ENCODE results near the gene CAPZB. TPM values are rescaled to one million over a fixed set of nuclear protein-coding genes. Genes with fewer than 3 reads are reported as not detected.

The CAPZB gene
- total RNA-seq, 1 donor from 2014 or later, result 93.6 TPM

DNA sequence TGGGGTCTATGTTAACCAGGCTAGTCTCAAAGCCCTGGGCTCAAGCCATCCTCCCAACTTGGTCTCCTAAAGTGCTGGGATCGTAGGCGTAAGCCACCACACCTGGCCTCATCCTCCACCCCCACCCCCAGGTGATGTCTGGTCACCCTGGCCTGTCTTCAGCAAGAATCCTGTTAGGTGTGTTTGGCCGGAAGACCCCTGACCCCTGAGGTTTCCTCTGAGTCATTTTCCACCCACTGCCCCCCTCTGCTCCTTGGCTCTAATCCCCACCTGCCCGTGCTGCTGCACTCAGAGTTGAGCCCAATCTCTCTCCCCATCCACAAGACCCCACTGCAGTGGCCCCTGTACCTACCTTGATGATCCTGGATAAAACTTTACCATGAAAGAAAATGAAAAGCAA, 148.1 kb downstream of the CAPZB start:
- no peaks in the 10 kb centered on the region for H3K27me3 ChIP-seq (ENCODE audit: control insufficient read depth, insufficient read depth, low read length)
- no peak for DNase-seq (ENCODE audit: low read depth)
- TF ChIP-seq CTCF (IDR thresholded peaks at IDR 0.05; ENCODE audit: insufficient read depth, low read length, poor library complexity, severe bottlenecking), result no peak
- H3K4me3 ChIP-seq (ENCODE audit: low read depth, low read length), result no peak overlapping the region
- peaks cover 2% of the 10 kb centered on the region for H3K36me3 ChIP-seq (ENCODE audit: control insufficient read depth, insufficient read depth, low read length)

DNA sequence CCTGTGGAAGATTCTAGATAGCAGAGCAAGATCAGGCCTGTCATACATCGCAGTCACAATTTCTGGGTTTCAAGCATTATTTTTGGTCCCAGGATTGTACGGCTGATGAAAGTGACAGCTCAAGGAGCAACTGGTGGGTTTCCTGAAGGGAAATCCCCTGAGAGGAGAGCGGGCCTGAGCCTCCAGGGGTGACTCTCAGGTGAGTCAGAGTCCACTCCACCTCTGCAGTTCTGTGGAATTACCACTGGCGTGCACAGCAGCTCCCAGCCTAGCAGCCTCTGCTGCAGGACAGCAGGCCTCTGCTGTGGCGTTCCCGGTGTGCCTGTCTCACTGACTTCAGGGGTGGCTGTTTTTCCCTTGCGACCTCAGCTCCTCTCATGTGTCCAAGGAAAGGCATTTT, 148.8 kb downstream of the CAPZB start:
- no peak for DNase-seq (ENCODE audit: low read depth)
- Histone ChIP-seq H3K27me3 (ENCODE audit: control insufficient read depth, insufficient read depth, low read length) (no peaks in the 10 kb centered on the region), H3K4me3 (ENCODE audit: low read depth, low read length) (no peak overlapping the region), H3K36me3 (ENCODE audit: control insufficient read depth, insufficient read depth, low read length) (peaks cover 2% of the 10 kb centered on the region)
- TF ChIP-seq CTCF (IDR thresholded peaks at IDR 0.05; ENCODE audit: insufficient read depth, low read length, poor library complexity, severe bottlenecking), result no peak

GRCh38 chr1:19333587-19334354, 151.6 kb downstream of the CAPZB start:
- Histone ChIP-seq H3K4me3 (ENCODE audit: low read depth, low read length) (no peak overlapping the region), H3K27me3 (ENCODE audit: control insufficient read depth, insufficient read depth, low read length) (no peaks in the 10 kb centered on the region), H3K36me3 (ENCODE audit: control insufficient read depth, insufficient read depth, low read length) (no peaks in the 10 kb centered on the region)
- no peak for DNase-seq (ENCODE audit: low read depth)
- TF ChIP-seq CTCF (IDR thresholded peaks at IDR 0.05; ENCODE audit: insufficient read depth, low read length, poor library complexity, severe bottlenecking), result no peak

- Histone ChIP-seq H3K36me3 (ENCODE audit: control insufficient read depth, insufficient read depth, low read length) (no peaks in the 10 kb centered on the region), H3K4me3 (ENCODE audit: low read depth, low read length) (no peak overlapping the region), H3K27me3 (ENCODE audit: control insufficient read depth, insufficient read depth, low read length) (no peaks in the 10 kb centered on the region)
- TF ChIP-seq CTCF (IDR thresholded peaks at IDR 0.05; ENCODE audit: insufficient read depth, low read length, poor library complexity, severe bottlenecking), result no peak
- no peak for DNase-seq (ENCODE audit: low read depth)
These were observed 152.5 kb downstream of the CAPZB start for GRCh38 chr1:19332832-19333231.

DNA sequence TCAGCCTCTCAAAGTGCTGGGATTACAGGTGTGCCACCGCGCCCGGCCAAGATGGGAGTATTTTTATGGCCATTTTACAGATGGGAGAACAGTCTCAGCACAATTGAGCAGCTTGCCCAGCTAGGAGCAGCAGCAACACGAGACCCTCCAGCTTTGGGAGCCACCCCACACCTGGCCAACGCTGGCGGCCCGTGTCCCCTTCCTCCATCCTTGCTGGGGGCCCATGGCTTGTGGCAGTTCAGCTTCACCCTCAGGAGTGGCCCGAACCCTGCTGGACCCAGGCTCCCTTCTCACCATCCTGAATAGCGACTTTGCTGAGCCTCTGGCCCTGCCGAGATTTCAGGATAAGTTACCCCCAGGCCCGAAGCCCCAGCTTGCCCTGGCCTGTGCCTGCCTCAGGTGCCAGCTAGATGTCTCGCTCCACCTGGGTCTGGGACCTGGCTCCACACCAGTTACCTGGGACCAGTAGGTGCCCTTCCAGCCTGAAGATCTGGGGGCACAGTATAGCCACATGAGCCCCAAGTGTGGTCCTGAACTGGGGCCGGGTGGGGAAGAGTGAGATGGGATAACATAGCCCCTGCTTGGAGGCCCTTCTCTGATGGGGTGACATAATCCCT, 154.0 kb downstream of the CAPZB start:
- DNase-seq (ENCODE audit: low read depth), result no peak
- no peaks in the 10 kb centered on the region for H3K36me3 ChIP-seq (ENCODE audit: control insufficient read depth, insufficient read depth, low read length)
- no peak for TF ChIP-seq CTCF (IDR thresholded peaks at IDR 0.05; ENCODE audit: insufficient read depth, low read length, poor library complexity, severe bottlenecking)
- H3K27me3 ChIP-seq (ENCODE audit: control insufficient read depth, insufficient read depth, low read length), result no peaks in the 10 kb centered on the region
- H3K4me3 ChIP-seq (ENCODE audit: low read depth, low read length), result no peak overlapping the region
